ENCODE results near the gene LRTM2.
A peak's percentile ranks its signal among the peaks of the same experiment; 100 is the strongest.
"Not testable (repeated sequence)": the region's sequence is repeated elsewhere in the genome, so short reads cannot be mapped to it uniquely, and the experiment has no call there.

Gene LRTM2

GRCh38 chr12:1817928-1818327 is 2.4 kb upstream of the LRTM2 start:
- H3K18ac ChIP-seq (ENCODE audit: low read length); H3K79me1 ChIP-seq (ENCODE audit: low read length); H3K4ac ChIP-seq (ENCODE audit: low read depth, low read length); H4K8ac ChIP-seq (ENCODE audit: low read depth, low read length); H3K27ac ChIP-seq (ENCODE audit: low read depth, low read length); H2BK5ac ChIP-seq (ENCODE audit: low read length); H3K23ac ChIP-seq (ENCODE audit: low read length); H3K4me2 ChIP-seq (ENCODE audit: low read length); H3K9ac ChIP-seq (ENCODE audit: low read length); H2BK120ac ChIP-seq (ENCODE audit: low read depth, low read length); H3K79me2 ChIP-seq (ENCODE audit: control insufficient read depth, insufficient read depth, low read length); H2AK5ac ChIP-seq (ENCODE audit: low read length); H4K5ac ChIP-seq (ENCODE audit: low read length); H3K4me3 ChIP-seq (ENCODE audit: low read length); DNase-seq; H3K36me3 ChIP-seq (ENCODE audit: control insufficient read depth, insufficient read depth, low read length); H3K56ac ChIP-seq (ENCODE audit: low read length); H2BK15ac ChIP-seq (replicated peaks; ENCODE audit: low read depth); H3K4me1 ChIP-seq (ENCODE audit: control insufficient read depth, low read depth, low read length): not testable (repeated sequence)
- WGBS (ENCODE audit: extremely low coverage, insufficient coverage, low lambda C conversion rate), result no CpG with 5 or more reads among the region's 28 CpGs
- peaks cover 18% of the 10 kb centered on the region for H3K27me3 ChIP-seq (ENCODE audit: insufficient read depth, low read length, poor library complexity)

- Histone ChIP-seq H3K9ac (ENCODE audit: low read length) (no peak overlapping the region), H3K79me1 (ENCODE audit: low read length) (no peaks in the 10 kb centered on the region), H4K5ac (ENCODE audit: low read length) (no peak overlapping the region), H3K27me3 (ENCODE audit: insufficient read depth, low read length, poor library complexity) (peaks cover 18% of the 10 kb centered on the region), H4K8ac (ENCODE audit: low read depth, low read length) (no peak overlapping the region), H3K27ac (ENCODE audit: low read depth, low read length) (no peak overlapping the region), H3K18ac (ENCODE audit: low read length) (no peak overlapping the region), H2BK5ac (ENCODE audit: low read length) (no peak overlapping the region), H3K4me2 (ENCODE audit: low read length) (no peak overlapping the region), H3K4me1 (ENCODE audit: control insufficient read depth, low read depth, low read length) (no peaks in the 10 kb centered on the region), H3K56ac (ENCODE audit: low read length) (no peak overlapping the region), H3K4ac (ENCODE audit: low read depth, low read length) (no peak overlapping the region), H2BK120ac (ENCODE audit: low read depth, low read length) (no peak overlapping the region), H3K4me3 (ENCODE audit: low read length) (no peak overlapping the region), H3K23ac (ENCODE audit: low read length) (no peak overlapping the region), H2AK5ac (ENCODE audit: low read length) (no peak overlapping the region), H3K36me3 (ENCODE audit: control insufficient read depth, insufficient read depth, low read length) (no peaks in the 10 kb centered on the region), H3K79me2 (ENCODE audit: control insufficient read depth, insufficient read depth, low read length) (no peaks in the 10 kb centered on the region), H2BK15ac (replicated peaks; ENCODE audit: low read depth) (no peak overlapping the region)
- no CpG with 5 or more reads among the region's 9 CpGs for WGBS (ENCODE audit: extremely low coverage, insufficient coverage, low lambda C conversion rate)
- no peak for DNase-seq
Measured at GRCh38 chr12:1819050-1819449, 1.3 kb upstream of the LRTM2 start.

- Histone ChIP-seq H3K36me3 (ENCODE audit: control insufficient read depth, insufficient read depth, low read length) (no peaks in the 10 kb centered on the region), H3K4me1 (ENCODE audit: control insufficient read depth, low read depth, low read length) (no peaks in the 10 kb centered on the region), H3K4me3 (ENCODE audit: low read length) (no peak overlapping the region), H3K23ac (ENCODE audit: low read length) (peak overlapping the region; percentile 89), H3K56ac (ENCODE audit: low read length) (no peak overlapping the region), H2BK120ac (ENCODE audit: low read depth, low read length) (no peak overlapping the region), H4K5ac (ENCODE audit: low read length) (no peak overlapping the region), H3K79me1 (ENCODE audit: low read length) (no peaks in the 10 kb centered on the region), H3K27me3 (ENCODE audit: insufficient read depth, low read length, poor library complexity) (peaks cover 18% of the 10 kb centered on the region), H2AK5ac (ENCODE audit: low read length) (no peak overlapping the region), H4K8ac (ENCODE audit: low read depth, low read length) (no peak overlapping the region), H3K4me2 (ENCODE audit: low read length) (no peak overlapping the region), H3K4ac (ENCODE audit: low read depth, low read length) (no peak overlapping the region), H2BK5ac (ENCODE audit: low read length) (no peak overlapping the region), H3K27ac (ENCODE audit: low read depth, low read length) (no peak overlapping the region), H3K9ac (ENCODE audit: low read length) (no peak overlapping the region), H3K18ac (ENCODE audit: low read length) (no peak overlapping the region), H2BK15ac (replicated peaks; ENCODE audit: low read depth) (no peak overlapping the region), H3K79me2 (ENCODE audit: control insufficient read depth, insufficient read depth, low read length) (no peaks in the 10 kb centered on the region)
- no CpG with 5 or more reads among the region's 6 CpGs for WGBS (ENCODE audit: extremely low coverage, insufficient coverage, low lambda C conversion rate)
- DNase-seq, result no peak
Measured at GRCh38 chr12:1819571-1819970, 794 bp upstream of the LRTM2 start.

- Histone ChIP-seq H4K8ac (ENCODE audit: low read depth, low read length) (no peak overlapping the region), H2BK120ac (ENCODE audit: low read depth, low read length) (no peak overlapping the region), H3K4me2 (ENCODE audit: low read length) (no peak overlapping the region), H3K9ac (ENCODE audit: low read length) (no peak overlapping the region), H3K18ac (ENCODE audit: low read length) (no peak overlapping the region), H4K5ac (ENCODE audit: low read length) (no peak overlapping the region), H3K4me1 (ENCODE audit: control insufficient read depth, low read depth, low read length) (no peaks in the 10 kb centered on the region), H2BK15ac (replicated peaks; ENCODE audit: low read depth) (no peak overlapping the region), H3K4ac (ENCODE audit: low read depth, low read length) (no peak overlapping the region), H3K27ac (ENCODE audit: low read depth, low read length) (no peak overlapping the region), H3K79me2 (ENCODE audit: control insufficient read depth, insufficient read depth, low read length) (no peaks in the 10 kb centered on the region), H3K36me3 (ENCODE audit: control insufficient read depth, insufficient read depth, low read length) (no peaks in the 10 kb centered on the region), H3K23ac (ENCODE audit: low read length) (no peak overlapping the region), H2AK5ac (ENCODE audit: low read length) (no peak overlapping the region), H3K56ac (ENCODE audit: low read length) (no peak overlapping the region), H3K79me1 (ENCODE audit: low read length) (no peaks in the 10 kb centered on the region), H2BK5ac (ENCODE audit: low read length) (no peak overlapping the region), H3K4me3 (ENCODE audit: low read length) (no peak overlapping the region), H3K27me3 (ENCODE audit: insufficient read depth, low read length, poor library complexity) (peaks cover 18% of the 10 kb centered on the region)
- no CpG with 5 or more reads among the region's 11 CpGs for WGBS (ENCODE audit: extremely low coverage, insufficient coverage, low lambda C conversion rate)
- DNase-seq, result no peak
Measured at GRCh38 chr12:1820896-1821291, 529 bp downstream of the LRTM2 start.

- Histone ChIP-seq H3K9ac (ENCODE audit: low read length) (no peak overlapping the region), H4K8ac (ENCODE audit: low read depth, low read length) (no peak overlapping the region), H2BK120ac (ENCODE audit: low read depth, low read length) (no peak overlapping the region), H3K18ac (ENCODE audit: low read length) (no peak overlapping the region), H3K79me2 (ENCODE audit: control insufficient read depth, insufficient read depth, low read length) (no peaks in the 10 kb centered on the region), H3K23ac (ENCODE audit: low read length) (no peak overlapping the region), H3K4me2 (ENCODE audit: low read length) (no peak overlapping the region), H3K27ac (ENCODE audit: low read depth, low read length) (no peak overlapping the region), H3K56ac (ENCODE audit: low read length) (peak overlapping the region; percentile 34), H3K4me1 (ENCODE audit: control insufficient read depth, low read depth, low read length) (no peaks in the 10 kb centered on the region), H2BK5ac (ENCODE audit: low read length) (no peak overlapping the region), H3K27me3 (ENCODE audit: insufficient read depth, low read length, poor library complexity) (peaks cover 18% of the 10 kb centered on the region), H4K5ac (ENCODE audit: low read length) (no peak overlapping the region), H2BK15ac (replicated peaks; ENCODE audit: low read depth) (no peak overlapping the region), H2AK5ac (ENCODE audit: low read length) (no peak overlapping the region), H3K4me3 (ENCODE audit: low read length) (no peak overlapping the region), H3K4ac (ENCODE audit: low read depth, low read length) (no peak overlapping the region), H3K36me3 (ENCODE audit: control insufficient read depth, insufficient read depth, low read length) (no peaks in the 10 kb centered on the region), H3K79me1 (ENCODE audit: low read length) (no peaks in the 10 kb centered on the region)
- peak; percentile 18 for DNase-seq
- WGBS (ENCODE audit: extremely low coverage, insufficient coverage, low lambda C conversion rate), result no CpG with 5 or more reads among the region's 12 CpGs
Measured at GRCh38 chr12:1821805-1822204, 1.4 kb downstream of the LRTM2 start.

GRCh38 chr12:1822699-1823098 is 2.3 kb downstream of the LRTM2 start:
- Histone ChIP-seq H3K56ac (ENCODE audit: low read length) (no peak overlapping the region), H2BK5ac (ENCODE audit: low read length) (no peak overlapping the region), H3K4ac (ENCODE audit: low read depth, low read length) (no peak overlapping the region), H3K27me3 (ENCODE audit: insufficient read depth, low read length, poor library complexity) (peaks cover 18% of the 10 kb centered on the region), H3K4me2 (ENCODE audit: low read length) (no peak overlapping the region), H2AK5ac (ENCODE audit: low read length) (no peak overlapping the region), H3K4me3 (ENCODE audit: low read length) (no peak overlapping the region), H3K79me2 (ENCODE audit: control insufficient read depth, insufficient read depth, low read length) (no peaks in the 10 kb centered on the region), H3K4me1 (ENCODE audit: control insufficient read depth, low read depth, low read length) (no peaks in the 10 kb centered on the region), H3K27ac (ENCODE audit: low read depth, low read length) (no peak overlapping the region), H3K79me1 (ENCODE audit: low read length) (no peaks in the 10 kb centered on the region), H2BK15ac (replicated peaks; ENCODE audit: low read depth) (no peak overlapping the region), H2BK120ac (ENCODE audit: low read depth, low read length) (no peak overlapping the region), H3K9ac (ENCODE audit: low read length) (no peak overlapping the region), H3K23ac (ENCODE audit: low read length) (no peak overlapping the region), H4K8ac (ENCODE audit: low read depth, low read length) (no peak overlapping the region), H4K5ac (ENCODE audit: low read length) (no peak overlapping the region), H3K18ac (ENCODE audit: low read length) (no peak overlapping the region), H3K36me3 (ENCODE audit: control insufficient read depth, insufficient read depth, low read length) (no peaks in the 10 kb centered on the region)
- WGBS (ENCODE audit: extremely low coverage, insufficient coverage, low lambda C conversion rate), result no CpG with 5 or more reads among the region's 11 CpGs
- DNase-seq, result no peak
